Measurements from ENCODE around the gene PTGS1.

GRCh38 chr9:122376796-122377195 lies 6.0 kb downstream of the PTGS1 start:
- TF ChIP-seq CTCF (IDR thresholded peaks at IDR 0.05) = no peak
- TF ChIP-seq ZFX (IDR thresholded peaks at IDR 0.05; ENCODE audit: borderline replicate concordance) = no peak

Data from 22Rv1 (cell line).